Nucleus accumbens (tissue), 56 donors: Measurements from ENCODE around the gene HAS3.

Experiments
- DNase-seq, 56 donors: peaks; one replicate each; lab custom pipeline; 2025; lab: John Stamatoyannopoulos, UW

Gene HAS3

GRCh38 chr16:69089091-69089910, 16.2 kb upstream of the HAS3 start:
- peak in 35 of 56 donors; percentile 9 to 80 (median 39) for DNase-seq

DNA sequence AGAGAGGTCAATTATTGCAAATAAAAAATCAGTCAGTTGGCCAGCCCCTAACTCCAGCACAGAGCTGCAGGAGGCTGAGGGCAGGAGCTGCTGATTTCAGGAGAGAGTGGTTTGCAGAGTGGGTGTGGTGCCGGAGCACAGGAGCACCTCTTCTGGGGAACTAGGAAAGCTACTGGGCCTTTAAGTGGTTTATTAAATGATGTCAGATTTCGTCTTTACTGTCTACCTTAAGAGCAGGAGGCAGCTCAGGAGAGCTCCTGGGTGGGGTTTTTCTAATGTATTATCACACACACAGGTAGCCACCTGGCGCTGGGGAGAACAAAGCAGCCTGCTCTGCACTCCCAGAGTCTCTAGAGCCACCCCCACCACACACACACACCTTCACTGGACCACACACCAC, 11.5 kb upstream of the HAS3 start:
- DNase-seq = no peak

DNA sequence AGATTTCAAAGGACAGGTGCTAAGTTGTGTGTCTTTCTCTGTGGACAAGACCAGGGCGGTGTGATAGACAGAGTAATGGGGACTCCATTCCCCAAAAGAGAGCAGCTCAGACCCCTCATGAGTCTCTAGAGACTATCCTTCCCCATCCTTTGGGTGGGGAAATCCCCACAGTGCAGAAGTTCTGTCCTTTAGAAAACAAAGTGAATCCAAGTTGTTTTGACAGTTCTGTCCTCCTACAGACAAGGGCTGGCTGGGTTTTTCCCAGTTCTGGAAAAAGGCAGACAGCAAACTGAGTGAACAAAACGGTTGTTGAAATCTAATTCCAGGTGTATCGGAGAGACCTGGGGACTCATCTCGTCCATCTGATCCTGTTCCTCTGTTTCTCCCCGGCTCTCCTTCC, 11.0 kb upstream of the HAS3 start:
- no peak for DNase-seq

GRCh38 chr16:69095193-69095592, 10.3 kb upstream of the HAS3 start:
- DNase-seq = no peak

GRCh38 chr16:69100071-69100691, 5.3 kb upstream of the HAS3 start:
- peak in 3 of 56 donors; percentile 8 to 24 (median 14) for DNase-seq

DNA sequence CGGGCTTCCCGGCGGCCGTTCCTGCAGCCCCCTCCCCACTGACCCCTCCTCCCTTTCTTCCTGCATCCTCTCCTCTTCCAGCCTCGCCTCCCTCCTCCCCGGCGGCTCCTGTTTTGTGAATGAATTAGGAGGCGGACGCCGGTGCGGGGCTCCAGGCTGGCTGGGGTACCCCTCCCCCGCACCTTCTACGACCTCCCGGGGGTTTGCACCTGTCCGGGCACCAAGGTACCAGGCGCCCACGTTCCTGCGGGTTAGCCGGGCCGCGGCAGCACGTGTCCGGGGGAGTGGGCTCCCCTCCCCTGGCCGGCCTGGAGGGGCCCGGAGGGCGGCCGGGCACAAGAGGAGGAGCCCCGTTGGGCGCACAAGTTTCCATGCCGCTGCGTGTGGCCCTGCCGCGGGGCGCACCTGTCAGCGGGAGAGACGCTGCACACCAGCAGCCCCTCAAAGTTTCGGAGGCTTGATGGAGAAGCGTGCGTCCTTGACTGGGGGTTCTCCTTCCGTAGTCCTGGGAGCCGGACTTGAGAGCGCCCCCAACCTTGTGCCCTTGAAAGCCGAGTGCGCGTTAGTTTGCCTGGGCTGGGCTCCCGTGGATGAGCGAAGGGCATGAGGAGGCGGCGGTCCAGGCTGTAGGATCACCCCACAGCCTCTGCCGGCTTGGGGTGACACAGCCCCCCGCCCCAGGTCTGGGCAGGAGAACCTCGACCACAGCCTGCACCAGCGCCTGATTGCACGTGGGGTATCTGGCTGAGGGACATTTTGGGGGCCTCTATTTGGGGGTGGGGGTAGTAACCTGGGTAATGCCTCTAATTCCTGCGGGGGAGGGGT, 1.2 kb downstream of the HAS3 start:
- peak in 1 of 56 donors; percentile 15 for DNase-seq

DNA sequence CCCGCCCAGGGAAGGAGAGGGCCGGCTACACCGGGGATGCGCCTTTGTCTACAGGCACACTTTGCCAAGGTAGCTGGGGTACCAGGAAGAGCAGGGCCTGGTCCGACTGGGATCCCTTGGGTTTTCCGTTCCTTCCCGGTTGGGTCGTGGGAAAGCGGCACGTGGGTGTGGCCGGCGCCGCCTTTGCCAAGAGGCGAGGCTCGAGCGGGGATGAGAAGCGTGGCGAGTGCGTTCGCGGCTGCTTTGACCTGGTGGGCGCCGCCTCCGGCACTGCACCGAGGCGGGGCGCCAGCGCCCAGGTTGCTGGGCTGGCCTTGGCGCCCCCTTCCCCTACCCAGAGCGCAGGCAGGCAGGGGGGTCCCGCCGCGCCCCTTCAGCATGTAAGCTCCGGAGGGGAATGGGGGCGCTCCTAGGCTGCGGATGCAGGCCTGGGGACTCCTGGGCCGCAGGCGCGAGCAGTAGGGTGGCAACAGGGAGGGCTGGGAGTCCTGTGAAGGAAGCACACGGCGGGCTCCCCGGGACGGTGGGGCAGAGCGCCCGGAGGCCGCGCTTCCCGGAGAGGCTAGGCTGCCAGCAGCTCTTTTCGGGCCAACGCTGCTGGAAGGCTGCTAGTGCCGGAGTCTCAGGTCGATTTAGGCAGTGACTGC, 2.0 kb downstream of the HAS3 start:
- DNase-seq = peak in 3 of 56 donors; percentile 14 to 36 (median 26)

DNA sequence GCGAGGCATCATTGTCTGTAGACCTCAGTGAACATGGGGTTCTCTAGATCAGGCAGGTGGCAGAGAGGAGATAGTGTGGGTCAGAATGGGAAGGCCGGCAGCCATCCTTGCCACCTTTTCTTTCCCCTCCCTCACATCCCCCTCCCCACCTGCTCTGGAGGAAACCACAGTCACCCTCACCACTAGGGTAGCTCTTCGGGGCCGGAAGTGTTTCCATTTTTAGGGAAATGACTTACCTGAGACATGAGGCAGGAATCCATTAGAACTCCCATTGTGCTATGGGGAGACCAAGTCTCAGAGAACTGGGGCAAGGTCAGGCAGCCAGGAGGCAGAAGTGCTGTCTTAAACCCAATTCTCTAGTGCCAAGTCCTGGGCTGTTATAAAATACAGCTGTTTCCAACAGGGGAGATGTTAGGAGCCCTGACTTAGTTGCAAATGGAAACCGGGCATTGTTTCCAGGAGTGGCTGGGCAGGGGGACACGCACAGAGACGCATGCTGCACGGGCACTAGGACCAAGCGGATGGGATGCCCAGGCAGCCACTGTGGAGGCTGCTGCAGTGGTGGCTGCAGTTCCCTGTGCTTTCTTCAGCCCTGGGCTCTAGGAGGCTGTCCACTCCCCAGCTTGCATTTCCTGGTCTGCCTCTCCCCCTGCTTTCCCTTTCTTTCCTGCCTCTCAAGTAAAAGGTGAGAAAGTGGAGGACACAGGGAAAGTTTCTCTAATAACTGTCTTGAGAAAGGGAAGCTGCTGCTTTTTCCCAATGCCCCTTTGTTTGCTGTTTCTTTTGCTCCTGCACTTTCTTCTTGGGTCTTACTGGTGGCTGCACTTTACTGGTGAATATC, 2.8 kb downstream of the HAS3 start:
- no peak for DNase-seq

DNA sequence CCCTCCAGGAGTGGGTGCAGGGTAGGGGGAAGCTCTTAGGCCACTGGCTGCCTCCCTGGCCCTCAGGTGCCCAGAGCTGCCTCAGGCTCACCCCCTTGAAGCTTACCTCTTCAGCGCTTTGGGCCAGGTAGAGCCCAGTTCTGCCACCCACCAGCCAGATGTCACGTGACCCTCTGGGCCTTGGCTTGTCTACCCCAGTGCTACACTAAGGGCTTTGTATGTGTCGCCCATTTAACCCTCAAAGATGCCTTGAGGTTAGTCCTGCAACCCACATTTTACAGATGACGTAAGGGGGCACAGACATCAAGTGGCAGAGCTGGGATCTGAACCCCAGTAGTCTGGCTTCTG, 3.4 kb downstream of the HAS3 start:
- DNase-seq = no peak

DNA sequence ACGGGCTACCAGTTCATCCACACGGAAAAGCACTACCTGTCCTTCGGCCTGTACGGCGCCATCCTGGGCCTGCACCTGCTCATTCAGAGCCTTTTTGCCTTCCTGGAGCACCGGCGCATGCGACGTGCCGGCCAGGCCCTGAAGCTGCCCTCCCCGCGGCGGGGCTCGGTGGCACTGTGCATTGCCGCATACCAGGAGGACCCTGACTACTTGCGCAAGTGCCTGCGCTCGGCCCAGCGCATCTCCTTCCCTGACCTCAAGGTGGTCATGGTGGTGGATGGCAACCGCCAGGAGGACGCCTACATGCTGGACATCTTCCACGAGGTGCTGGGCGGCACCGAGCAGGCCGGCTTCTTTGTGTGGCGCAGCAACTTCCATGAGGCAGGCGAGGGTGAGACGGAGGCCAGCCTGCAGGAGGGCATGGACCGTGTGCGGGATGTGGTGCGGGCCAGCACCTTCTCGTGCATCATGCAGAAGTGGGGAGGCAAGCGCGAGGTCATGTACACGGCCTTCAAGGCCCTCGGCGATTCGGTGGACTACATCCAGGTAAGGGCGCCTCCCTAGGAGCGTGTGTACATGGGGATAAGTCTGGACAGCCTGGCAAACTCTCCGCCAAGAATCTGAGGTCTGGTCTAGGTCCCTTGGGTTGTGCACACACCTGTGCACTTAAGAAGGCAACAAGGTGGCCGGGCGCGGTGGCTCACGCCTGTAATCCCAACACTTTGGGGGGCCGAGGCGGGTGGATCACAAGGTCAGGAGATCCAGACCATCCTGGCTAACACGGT, 4.2 kb downstream of the HAS3 start:
- DNase-seq = no peak

GRCh38 chr16:69110406-69110805, 5.0 kb downstream of the HAS3 start:
- DNase-seq = no peak

GRCh38 chr16:69111216-69111875, 5.9 kb downstream of the HAS3 start:
- DNase-seq = no peak

DNA sequence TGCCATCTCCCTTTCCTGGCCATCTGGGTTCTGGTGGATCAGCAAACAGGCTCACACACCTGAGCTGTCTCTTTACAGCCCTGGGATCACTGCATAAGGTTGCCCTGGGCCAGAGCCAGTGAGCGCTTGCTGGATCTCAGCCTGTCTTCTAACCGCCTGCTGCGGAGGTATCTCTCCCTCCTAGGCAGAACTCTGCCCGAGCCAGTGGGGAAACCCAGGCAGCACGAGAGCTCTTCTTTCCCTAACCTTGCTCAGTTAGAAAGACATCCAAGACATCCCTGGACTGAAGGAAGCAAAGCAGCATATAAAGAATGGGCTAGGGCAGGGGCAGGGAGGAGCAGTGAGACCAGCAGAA, 6.4 kb downstream of the HAS3 start:
- DNase-seq = no peak

DNA sequence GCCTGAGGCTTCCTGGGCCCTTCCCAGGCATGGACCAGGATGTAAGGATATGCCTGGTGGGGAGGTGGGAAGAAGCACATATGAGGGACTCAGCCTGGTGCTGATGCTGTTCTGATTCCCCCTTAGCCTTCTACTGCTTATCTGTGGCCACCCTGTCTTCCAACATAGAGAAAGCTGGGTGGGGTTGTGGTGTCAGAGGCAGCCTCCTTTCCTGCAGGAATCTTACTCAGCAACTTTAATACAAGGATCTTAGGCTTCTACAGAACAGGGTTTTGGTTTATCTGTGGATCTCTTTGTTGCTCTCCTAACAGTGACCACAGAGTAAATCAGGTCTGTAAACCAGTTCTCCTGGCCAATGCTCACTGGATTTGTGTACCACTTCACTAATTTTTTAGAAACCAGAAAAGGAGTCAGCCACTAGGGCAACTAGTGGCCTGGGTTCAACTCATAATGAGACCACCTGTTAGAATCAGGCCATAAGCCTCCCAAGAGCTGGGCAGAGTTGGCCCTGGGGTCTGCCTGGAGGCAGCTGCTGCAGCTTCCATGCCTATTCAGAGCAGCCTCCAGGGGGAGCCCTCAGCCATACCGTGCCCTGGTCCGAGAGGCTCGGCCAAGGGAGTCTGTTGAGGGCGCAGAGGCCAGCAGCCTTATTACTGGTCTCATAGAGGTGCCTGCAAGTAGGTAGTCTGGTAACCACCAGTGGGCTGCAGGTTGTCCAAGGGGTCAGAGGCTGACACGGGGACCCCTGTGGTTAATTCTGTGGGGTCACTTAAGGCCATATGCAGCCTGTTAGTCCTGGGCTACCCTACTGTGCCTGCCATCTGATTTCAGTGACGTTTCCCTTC, 7.1 kb downstream of the HAS3 start:
- DNase-seq = peak in 4 of 56 donors; percentile 6 to 37 (median 24)

DNA sequence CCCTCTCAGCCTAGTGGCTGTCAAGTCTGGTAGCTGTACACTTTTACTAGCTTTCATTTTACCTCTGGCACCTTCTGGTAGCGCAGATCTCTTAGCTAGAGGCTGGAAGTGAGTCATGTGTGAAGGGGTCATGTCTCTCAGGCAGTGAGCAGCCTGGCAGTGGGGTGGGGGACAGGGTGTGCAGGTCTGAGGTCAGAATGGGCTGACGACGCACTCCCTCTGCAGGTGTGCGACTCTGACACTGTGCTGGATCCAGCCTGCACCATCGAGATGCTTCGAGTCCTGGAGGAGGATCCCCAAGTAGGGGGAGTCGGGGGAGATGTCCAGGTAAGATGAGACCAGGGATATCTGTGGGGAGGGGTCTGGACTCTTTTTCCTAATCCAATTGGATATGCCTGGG, 7.8 kb downstream of the HAS3 start:
- no peak for DNase-seq

DNA sequence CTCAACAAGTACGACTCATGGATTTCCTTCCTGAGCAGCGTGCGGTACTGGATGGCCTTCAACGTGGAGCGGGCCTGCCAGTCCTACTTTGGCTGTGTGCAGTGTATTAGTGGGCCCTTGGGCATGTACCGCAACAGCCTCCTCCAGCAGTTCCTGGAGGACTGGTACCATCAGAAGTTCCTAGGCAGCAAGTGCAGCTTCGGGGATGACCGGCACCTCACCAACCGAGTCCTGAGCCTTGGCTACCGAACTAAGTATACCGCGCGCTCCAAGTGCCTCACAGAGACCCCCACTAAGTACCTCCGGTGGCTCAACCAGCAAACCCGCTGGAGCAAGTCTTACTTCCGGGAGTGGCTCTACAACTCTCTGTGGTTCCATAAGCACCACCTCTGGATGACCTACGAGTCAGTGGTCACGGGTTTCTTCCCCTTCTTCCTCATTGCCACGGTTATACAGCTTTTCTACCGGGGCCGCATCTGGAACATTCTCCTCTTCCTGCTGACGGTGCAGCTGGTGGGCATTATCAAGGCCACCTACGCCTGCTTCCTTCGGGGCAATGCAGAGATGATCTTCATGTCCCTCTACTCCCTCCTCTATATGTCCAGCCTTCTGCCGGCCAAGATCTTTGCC, 9.0 kb downstream of the HAS3 start:
- DNase-seq = no peak

- DNase-seq = no peak
Observed at GRCh38 chr16:69114976-69115355, 9.5 kb downstream of the HAS3 start.
